C4-2B (cell line): ENCODE measurements around the gene ASXL2.

Experiments used
- CTCF ChIP-seq: fragments of 450-650 bp; conservative IDR thresholded peaks from 2 replicates; pipeline ENCODE4 v1.5.1; 2017; ENCODE audit warnings: mild to moderate bottlenecking
- ZFX ChIP-seq: fragments of 450-650 bp; IDR thresholded peaks from 2 replicates; pipeline ENCODE4 v1.6.1; 2017

GRCh38 chr2:25805987-25806386 lies 72.3 kb downstream of the ASXL2 start:
- TF ChIP-seq CTCF (no peak), ZFX (no peak)
